ENCODE data around the gene DMRT2.

DMRT2 gene

GRCh38 chr9:1014640-1015039 is 35.5 kb upstream of the DMRT2 start:
- no peaks in the 10 kb centered on the region for H3K36me3 ChIP-seq (ENCODE audit: insufficient read depth, low read length)
- H3K9me2 ChIP-seq (replicated peaks; ENCODE audit: low read depth, low read length): no peaks in the 10 kb centered on the region
- H3K79me2 ChIP-seq (ENCODE audit: insufficient read depth, low read length): no peaks in the 10 kb centered on the region
- no peak for TF ChIP-seq EZH2phosphoT487 (IDR thresholded peaks at IDR 0.05; ENCODE audit: borderline replicate concordance)
- TF ChIP-seq CTCF (conservative IDR thresholded peaks at IDR 0.05; ENCODE audit: low read length): no peak
- H3K4me2 ChIP-seq (ENCODE audit: low read depth, low read length, poor library complexity, severe bottlenecking): no peak overlapping the region
- H3K4me3 ChIP-seq (ENCODE audit: low read length, poor library complexity, severe bottlenecking): no peak overlapping the region
- no peaks in the 10 kb centered on the region for H4K20me1 ChIP-seq (ENCODE audit: insufficient read depth, low read length, poor library complexity, severe bottlenecking)
- no peak overlapping the region for H3K9ac ChIP-seq (ENCODE audit: low read depth, low read length, poor library complexity, severe bottlenecking)
- H3K27me3 ChIP-seq (ENCODE audit: insufficient read depth, low read length, poor library complexity, severe bottlenecking): no peaks in the 10 kb centered on the region
- no peak overlapping the region for H2AFZ ChIP-seq (ENCODE audit: low read length)
- peaks cover 12% of the 10 kb centered on the region for H3K4me1 ChIP-seq (ENCODE audit: insufficient read depth, low read length, poor library complexity, severe bottlenecking)
- no peaks in the 10 kb centered on the region for H3K9me3 ChIP-seq (ENCODE audit: insufficient read depth, low read depth, low read length)
- H3F3A ChIP-seq (ENCODE audit: low read depth): no peaks in the 10 kb centered on the region

- Histone ChIP-seq H3K9me3 (ENCODE audit: insufficient read depth, low read depth, low read length) (peaks cover 8% of the 10 kb centered on the region; the same call in 1 of the 2 replicates), H3K4me2 (ENCODE audit: low read depth, low read length, poor library complexity, severe bottlenecking) (no peak overlapping the region), H3K9me2 (replicated peaks; ENCODE audit: low read depth, low read length) (no peaks in the 10 kb centered on the region), H3K4me3 (ENCODE audit: low read length, poor library complexity, severe bottlenecking) (no peak overlapping the region), H4K20me1 (ENCODE audit: insufficient read depth, low read length, poor library complexity, severe bottlenecking) (no peaks in the 10 kb centered on the region), H2AFZ (ENCODE audit: low read length) (peak overlapping the region; percentile 47; the same call in 1 of the 2 replicates), H3K79me2 (ENCODE audit: insufficient read depth, low read length) (no peaks in the 10 kb centered on the region), H3K36me3 (ENCODE audit: insufficient read depth, low read length) (no peaks in the 10 kb centered on the region), H3K4me1 (ENCODE audit: insufficient read depth, low read length, poor library complexity, severe bottlenecking) (no peaks in the 10 kb centered on the region), H3K27me3 (ENCODE audit: insufficient read depth, low read length, poor library complexity, severe bottlenecking) (no peaks in the 10 kb centered on the region), H3F3A (ENCODE audit: low read depth) (no peaks in the 10 kb centered on the region), H3K9ac (ENCODE audit: low read depth, low read length, poor library complexity, severe bottlenecking) (no peak overlapping the region)
- TF ChIP-seq CTCF (conservative IDR thresholded peaks at IDR 0.05; ENCODE audit: low read length) (peak; percentile 73), EZH2phosphoT487 (IDR thresholded peaks at IDR 0.05; ENCODE audit: borderline replicate concordance) (no peak)
Observed at GRCh38 chr9:1018121-1018520, 32.0 kb upstream of the DMRT2 start.

GRCh38 chr9:1024112-1024511 is 26.0 kb upstream of the DMRT2 start:
- Histone ChIP-seq H3K9ac (ENCODE audit: low read depth, low read length, poor library complexity, severe bottlenecking) (no peak overlapping the region), H4K20me1 (ENCODE audit: insufficient read depth, low read length, poor library complexity, severe bottlenecking) (no peaks in the 10 kb centered on the region), H3F3A (ENCODE audit: low read depth) (no peaks in the 10 kb centered on the region), H3K4me3 (ENCODE audit: low read length, poor library complexity, severe bottlenecking) (no peak overlapping the region), H3K4me1 (ENCODE audit: insufficient read depth, low read length, poor library complexity, severe bottlenecking) (no peaks in the 10 kb centered on the region), H3K79me2 (ENCODE audit: insufficient read depth, low read length) (no peaks in the 10 kb centered on the region), H3K9me3 (ENCODE audit: insufficient read depth, low read depth, low read length) (peaks cover 8% of the 10 kb centered on the region; the same call in 1 of the 2 replicates), H3K27me3 (ENCODE audit: insufficient read depth, low read length, poor library complexity, severe bottlenecking) (no peaks in the 10 kb centered on the region), H3K4me2 (ENCODE audit: low read depth, low read length, poor library complexity, severe bottlenecking) (no peak overlapping the region), H2AFZ (ENCODE audit: low read length) (no peak overlapping the region), H3K36me3 (ENCODE audit: insufficient read depth, low read length) (no peaks in the 10 kb centered on the region), H3K9me2 (replicated peaks; ENCODE audit: low read depth, low read length) (no peaks in the 10 kb centered on the region)
- TF ChIP-seq CTCF (conservative IDR thresholded peaks at IDR 0.05; ENCODE audit: low read length) (no peak), EZH2phosphoT487 (IDR thresholded peaks at IDR 0.05; ENCODE audit: borderline replicate concordance) (no peak)
